A549 (cell line): ENCODE results near the gene MAZ. TPM values are rescaled to one million over a fixed set of nuclear protein-coding genes. Genes with fewer than 3 reads are reported as not detected.
"Not testable (repeated sequence)": the region's sequence is repeated elsewhere in the genome, so short reads cannot be mapped to it uniquely, and the experiment has no call there.

ENCODE experiments used
- ATAC-seq, 2 experiments: fragments of 200-7000 bp in 1 of 2; fragments of >200 bp in 1 of 2; cut with Nextera tagmentation in 1 of 2; cut with Tn5 transposase in 1 of 2; 3 replicates each; pipeline versions ENCODE4 v1.8.0 to v1.9.1; 2018 to 2020; ENCODE audit warnings: mild to moderate bottlenecking in 1 of 2, moderate library complexity in 1 of 2
- CTCF ChIA-PET: fragments of 300-600 bp; sonication (Branson Sonifier 250); formaldehyde crosslinking; extraction: SDS; loops from one replicate; lab custom pipeline; 2021; ENCODE audit warnings: antibody characterized with exemption, inconsistent platforms; lab: Yijun Ruan, JAX
- POLR2A ChIA-PET: fragments of 350-600 bp; formaldehyde crosslinking; extraction: SDS; loops from one replicate; lab custom pipeline; 2021; ENCODE audit warnings: antibody characterized with exemption, inconsistent platforms; lab: Yijun Ruan, JAX
- DNase-seq, 2 experiments: peaks; one replicate each; pipeline versions ENCODE4 v3.0.0 to v3.0.0-alpha.2; 2011 to 2016; ENCODE audit warnings: low read depth in 1 of 2, low spot score in 1 of 2
- FAIRE-seq: peaks from 2 replicates; lab custom pipeline; 2011; peaks lifted over from hg19 to GRCh38; lab: Jason Lieb, UNC
- H3K27ac ChIP-seq, 2 experiments: fragments of >200 bp; sonication (Bioruptor Twin); formaldehyde crosslinking; 3 replicates each; pipeline ENCODE4 v1.5.1; 2016 to 2017
- H3K4me1 ChIP-seq: fragments of >200 bp; sonication (Bioruptor Twin); formaldehyde crosslinking; 3 replicates; pipeline ENCODE4 v1.6.1; 2016
- H3K4me2 ChIP-seq: fragments of >200 bp; sonication (Bioruptor Twin); formaldehyde crosslinking; 3 replicates; pipeline ENCODE4 v1.6.1; 2016
- H3K4me3 ChIP-seq: fragments of >200 bp; sonication (Bioruptor Twin); formaldehyde crosslinking; 3 replicates; pipeline ENCODE4 v1.5.1; 2016
- H3K9me3 ChIP-seq: fragments of >200 bp; sonication (Bioruptor Twin); formaldehyde crosslinking; 3 replicates; pipeline ENCODE4 v1.6.1; 2016
- BHLHE40 ChIP-seq: IDR thresholded peaks from 2 replicates; pipeline ENCODE4 v1.6.1; 2012; ENCODE audit warnings: low read depth, low read length, inconsistent platforms
- FOSB ChIP-seq: fragments of 250-450 bp; sonication (Bioruptor Pico); IDR thresholded peaks from 2 replicates; pipeline ENCODE4 v1.5.0; 2020; ENCODE audit warnings: mild to moderate bottlenecking, moderate library complexity
- FOSL2 ChIP-seq, 2 experiments: fragments of 450-650 bp in 1 of 2; fragments of >200 bp in 1 of 2; sonication (Bioruptor Twin) in 1 of 2; formaldehyde crosslinking; IDR thresholded peaks; 2 replicates each; pipeline versions ENCODE4 v1.5.0 to v1.6.1; 2016 to 2020; ENCODE audit warnings: mild to moderate bottlenecking in 1 of 2, moderate library complexity in 1 of 2
- JUN ChIP-seq, 2 experiments: fragments of >200 bp; sonication (Bioruptor Twin); formaldehyde crosslinking; IDR thresholded peaks; 2 replicates in 1 of 2; 3 replicates in 1 of 2; pipeline ENCODE4 v1.6.1; 2016 to 2017
- JUNB ChIP-seq: fragments of >200 bp; sonication (Bioruptor Twin); formaldehyde crosslinking; IDR thresholded peaks from 2 replicates; pipeline ENCODE4 v1.6.1; 2016
- MAFK ChIP-seq: fragments of 450-650 bp; IDR thresholded peaks from 2 replicates; pipeline ENCODE4 v1.6.1; 2014; ENCODE audit not compliant: partially characterized antibody
- NPAS2 ChIP-seq: fragments of 250-450 bp; sonication (Bioruptor Pico); IDR thresholded peaks from 2 replicates; pipeline ENCODE4 v1.8.0; 2022; ENCODE audit warnings: mild to moderate bottlenecking, moderate library complexity, borderline replicate concordance
- RAD21 ChIP-seq, 2 experiments: fragments of >200 bp in 1 of 2; sonication (Bioruptor Twin) in 1 of 2; formaldehyde crosslinking in 1 of 2; IDR thresholded peaks in 1 of 2; conservative IDR thresholded peaks in 1 of 2; 2 replicates in 1 of 2; 3 replicates in 1 of 2; pipeline ENCODE4 v1.6.1; 2012 to 2018; ENCODE audit warnings: inconsistent platforms in 1 of 2
- SMC3 ChIP-seq: fragments of >200 bp; sonication (Bioruptor Twin); formaldehyde crosslinking; IDR thresholded peaks from 3 replicates; pipeline ENCODE4 v1.6.1; 2018; ENCODE audit warnings: inconsistent platforms
- ZC3H11A ChIP-seq: fragments of 450-650 bp; IDR thresholded peaks from 2 replicates; pipeline ENCODE4 v1.6.1; 2014; ENCODE audit warnings: antibody characterized with exemption, mild to moderate bottlenecking
- ZFP36 ChIP-seq: fragments of 450-650 bp; IDR thresholded peaks from 2 replicates; pipeline ENCODE4 v1.6.1; 2014; ENCODE audit warnings: borderline replicate concordance; ENCODE audit not compliant: partially characterized antibody
- ZSCAN20 ChIP-seq: fragments of 250-450 bp; sonication (Bioruptor Pico); IDR thresholded peaks from 2 replicates; pipeline ENCODE4 v1.8.0; 2022; ENCODE audit warnings: mild to moderate bottlenecking, moderate library complexity
- WGBS: methylation state at CpG from one replicate; pipeline ENCODE4 v1.1.6; 2017; ENCODE audit errors: missing lambda C conversion rate; 5-methylcytosine and 5-hydroxymethylcytosine counted together
- polyA plus RNA-seq, 4 experiments: library from polyadenylated mRNA; depleted of rRNA in 3 of 4; stranded (reverse); fragments of >200 nt; fragmentation: RNase III in 1 of 4; extraction: RNeasy Plus Mini Kit Qiagen cat#74134 plus additional on column Dnase treatment in 1 of 4; gene quantifications; 2 replicates in 3 of 4; 3 replicates in 1 of 4; pipeline ENCODE4 v1.2.3, GENCODE V29; 2011 to 2017
- TF ChIP-seq, protein P1 (sequence below): IDR thresholded peaks from 2 replicates; pipeline ENCODE4 v1.6.1; 2012
- TF ChIP-seq, protein P2 (sequence below): fragments of 150-350 bp; IDR thresholded peaks from 2 replicates; pipeline ENCODE4 v1.6.1; 2014; ENCODE audit warnings: low read depth, mild to moderate bottlenecking, low read length
- TF ChIP-seq, protein P3 (sequence below): IDR thresholded peaks from 2 replicates; pipeline ENCODE4 v1.6.1; 2012; ENCODE audit warnings: low read depth, borderline replicate concordance

Gene MAZ
- polyA plus RNA-seq, 2 of the 4 experiments (the other 2 are of a cell fraction) = 79.6 to 231 TPM

DNA sequence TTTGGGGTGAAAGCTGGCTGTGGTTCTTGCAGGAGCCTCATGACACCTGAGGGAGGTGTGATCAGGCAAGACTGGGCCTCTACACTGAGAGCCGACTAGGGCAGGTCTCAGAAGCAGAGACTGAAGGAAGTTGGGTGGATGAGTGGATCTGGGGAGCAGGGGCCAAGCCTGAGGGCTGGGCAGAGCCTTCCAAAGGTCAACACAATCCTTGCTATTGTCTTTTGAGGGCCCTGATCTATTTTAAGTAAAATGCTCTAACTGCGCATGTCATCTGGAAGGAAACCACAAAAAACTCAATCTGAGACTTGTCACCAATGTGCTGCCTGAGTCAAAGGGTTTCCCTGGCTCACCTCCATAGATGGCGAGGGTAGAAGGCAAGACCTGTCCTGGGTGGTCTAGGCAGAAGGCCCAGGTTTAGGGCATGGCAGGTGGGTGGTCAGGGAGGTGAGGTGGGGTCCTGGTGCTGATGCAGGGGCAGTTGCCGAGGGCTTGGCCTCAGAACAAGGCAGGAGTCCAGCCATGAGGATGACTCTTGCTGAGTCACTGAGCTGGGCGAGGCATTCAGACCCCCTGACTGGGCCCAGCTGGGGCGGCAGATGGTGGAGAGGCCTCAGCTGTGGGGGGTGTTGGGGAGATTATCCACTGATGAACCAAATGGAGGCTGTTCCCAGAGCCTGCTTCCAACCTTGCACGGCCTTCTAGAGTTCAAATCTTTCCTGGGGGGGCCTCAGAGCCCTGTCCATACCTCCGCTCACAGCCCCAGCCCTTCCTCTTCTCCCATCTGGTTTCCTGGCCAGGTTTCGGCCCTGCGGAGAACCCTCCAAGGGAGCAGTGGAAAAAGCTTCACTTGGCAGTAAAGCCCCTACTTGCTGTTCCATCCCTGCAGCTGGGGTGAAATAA lies 19.1 kb downstream of the MAZ start (continued):
- TF ChIP-seq JUNB = peak; percentile 55
- peak in 1 of 2 experiments; percentile 39; a peak in 3 of 5 replicates for TF ChIP-seq JUN (IDR thresholded peaks at IDR 0.05)
- no peak for TF ChIP-seq FOSB
- TF ChIP-seq, protein P1, sequence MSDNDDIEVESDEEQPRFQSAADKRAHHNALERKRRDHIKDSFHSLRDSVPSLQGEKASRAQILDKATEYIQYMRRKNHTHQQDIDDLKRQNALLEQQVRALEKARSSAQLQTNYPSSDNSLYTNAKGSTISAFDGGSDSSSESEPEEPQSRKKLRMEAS = peak; percentile 60

DNA sequence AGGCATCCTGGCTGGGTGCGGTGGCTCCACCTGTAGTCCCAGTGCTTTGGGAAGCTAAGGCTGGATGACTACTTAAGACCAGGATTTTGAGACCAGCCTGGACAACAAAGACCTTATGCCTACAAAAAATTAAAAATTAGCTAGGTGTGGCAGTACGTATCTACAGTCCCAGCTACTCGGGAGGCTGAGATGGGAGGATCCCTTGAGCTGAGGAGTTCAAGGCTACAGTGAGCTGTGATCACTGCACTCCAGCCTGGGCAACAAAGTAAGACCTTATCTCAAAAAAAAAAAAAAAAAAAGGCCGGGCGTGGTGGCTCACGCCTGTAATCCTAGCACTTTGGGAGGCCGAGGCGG lies 20.0 kb downstream of the MAZ start:
- ATAC-seq (no peak), FAIRE-seq (no peak), DNase-seq (no peak)
- WGBS = 86% methylated on average over 8 of the region's 8 CpGs
- H3K4me3 ChIP-seq = no peak overlapping the region
- no peaks in the 10 kb centered on the region for H3K9me3 ChIP-seq
- peak overlapping the region; percentile 87 for H3K4me2 ChIP-seq
- CTCF ChIA-PET = interaction anchor here (0.6 to 24.4 kb wide), 9 partner anchors 10 to 871 kb away, joined by 3 to 568 read pairs (median 4); partner anchors contain the start of genes PAGR1 and TLCD3B
- peaks cover 89% of the 10 kb centered on the region for H3K4me1 ChIP-seq
- POLR2A ChIA-PET = interaction anchor here (0.6 to 0.7 kb wide), 2 partner anchors 20 to 222 kb away, joined by 4 read pairs; partner anchors contain the start of gene MAZ
- TF ChIP-seq FOSL2 (IDR thresholded peaks at IDR 0.05) (no peak), FOSL2 (CRISPR knock-in tag; IDR thresholded peaks at IDR 0.05) (no peak), ZFP36 (no peak), BHLHE40 (no peak)
- TF ChIP-seq, protein P2, sequence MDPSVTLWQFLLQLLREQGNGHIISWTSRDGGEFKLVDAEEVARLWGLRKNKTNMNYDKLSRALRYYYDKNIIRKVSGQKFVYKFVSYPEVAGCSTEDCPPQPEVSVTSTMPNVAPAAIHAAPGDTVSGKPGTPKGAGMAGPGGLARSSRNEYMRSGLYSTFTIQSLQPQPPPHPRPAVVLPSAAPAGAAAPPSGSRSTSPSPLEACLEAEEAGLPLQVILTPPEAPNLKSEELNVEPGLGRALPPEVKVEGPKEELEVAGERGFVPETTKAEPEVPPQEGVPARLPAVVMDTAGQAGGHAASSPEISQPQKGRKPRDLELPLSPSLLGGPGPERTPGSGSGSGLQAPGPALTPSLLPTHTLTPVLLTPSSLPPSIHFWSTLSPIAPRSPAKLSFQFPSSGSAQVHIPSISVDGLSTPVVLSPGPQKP = no peak
- H3K27ac ChIP-seq = peak overlapping the region; percentile 92 to 93

DNA sequence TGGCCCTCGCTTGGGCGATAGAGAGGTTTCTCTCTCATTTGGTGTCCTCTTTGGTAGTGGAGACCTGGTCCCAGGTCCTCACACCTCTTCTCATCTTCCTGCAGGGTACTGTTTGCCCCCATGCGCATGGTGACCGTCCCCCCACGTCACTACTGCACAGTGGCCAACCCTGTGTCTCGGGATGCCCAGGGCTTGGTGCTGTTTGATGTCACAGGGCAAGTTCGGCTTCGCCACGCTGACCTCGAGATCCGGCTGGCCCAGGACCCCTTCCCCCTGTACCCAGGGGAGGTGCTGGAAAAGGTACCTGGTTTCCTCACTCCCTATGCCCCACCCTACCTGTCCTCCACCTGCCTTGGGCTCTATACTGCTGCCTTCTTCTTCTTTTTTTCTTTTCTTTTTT lies 24.4 kb downstream of the MAZ start:
- ChIA-PET POLR2A (no interaction called here), CTCF (interaction anchor here (0.9 kb wide), 1 partner anchor 18 kb away, joined by 4 read pairs; no protein-coding TSS in a partner anchor)
- TF ChIP-seq JUNB (no peak), MAFK (no peak), FOSL2 (IDR thresholded peaks at IDR 0.05) (no peak), FOSL2 (CRISPR knock-in tag; IDR thresholded peaks at IDR 0.05) (no peak)
- WGBS = 95% methylated on average over 11 of the region's 11 CpGs
- no peak for FAIRE-seq
- no peaks in the 10 kb centered on the region for H3K9me3 ChIP-seq
- no peak for ATAC-seq
- DNase-seq = no peak
- H3K27ac ChIP-seq = peak overlapping the region in 1 of 2 experiments; percentile 92; a peak in 1 of 6 replicates
- no peak overlapping the region for H3K4me2 ChIP-seq
- H3K4me3 ChIP-seq = no peak overlapping the region
- peaks cover 59% of the 10 kb centered on the region for H3K4me1 ChIP-seq

DNA sequence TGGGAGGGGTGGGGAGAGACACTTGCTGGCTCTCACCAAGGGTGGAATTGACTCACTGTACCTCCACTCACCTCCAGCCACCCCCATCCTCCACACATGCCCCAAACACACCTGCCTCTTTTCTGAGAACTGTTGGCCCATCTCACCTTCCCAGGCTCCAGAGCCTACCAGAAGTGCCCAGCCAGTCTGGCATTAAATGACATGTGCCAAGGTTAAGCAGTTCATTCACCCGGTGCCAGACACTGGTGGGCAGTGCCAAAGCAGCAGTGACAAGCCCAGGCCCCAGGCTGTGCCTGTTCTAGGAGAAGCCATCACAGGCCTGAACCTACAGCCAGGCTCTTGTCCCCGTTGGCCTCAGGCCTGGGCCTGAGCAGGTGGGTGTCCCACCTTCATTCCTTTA lies 25.2 kb downstream of the MAZ start:
- 93% methylated on average over 1 of the region's 2 CpGs for WGBS
- CTCF ChIA-PET = interaction anchor here (0.9 kb wide), 1 partner anchor 17 kb away, joined by 4 read pairs; no protein-coding TSS in a partner anchor
- Histone ChIP-seq H3K4me3 (no peak overlapping the region), H3K4me2 (no peak overlapping the region), H3K9me3 (no peaks in the 10 kb centered on the region), H3K27ac (no peak overlapping the region), H3K4me1 (peaks cover 54% of the 10 kb centered on the region)
- TF ChIP-seq, protein P1 = no peak
- TF ChIP-seq SMC3 = no peak
- TF ChIP-seq RAD21 (conservative IDR thresholded peaks at IDR 0.05 in 1 of 2, IDR thresholded peaks at IDR 0.05 in 1 of 2) = no peak
- no peak for TF ChIP-seq ZSCAN20
- TF ChIP-seq, protein P3, sequence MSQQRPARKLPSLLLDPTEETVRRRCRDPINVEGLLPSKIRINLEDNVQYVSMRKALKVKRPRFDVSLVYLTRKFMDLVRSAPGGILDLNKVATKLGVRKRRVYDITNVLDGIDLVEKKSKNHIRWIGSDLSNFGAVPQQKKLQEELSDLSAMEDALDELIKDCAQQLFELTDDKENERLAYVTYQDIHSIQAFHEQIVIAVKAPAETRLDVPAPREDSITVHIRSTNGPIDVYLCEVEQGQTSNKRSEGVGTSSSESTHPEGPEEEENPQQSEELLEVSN = no peak
- TF ChIP-seq ZC3H11A = no peak
- no peak for TF ChIP-seq NPAS2 (CRISPR knock-in tag)
- FAIRE-seq (no peak), DNase-seq (no peak), ATAC-seq (no peak)
- POLR2A ChIA-PET = no interaction called here

DNA sequence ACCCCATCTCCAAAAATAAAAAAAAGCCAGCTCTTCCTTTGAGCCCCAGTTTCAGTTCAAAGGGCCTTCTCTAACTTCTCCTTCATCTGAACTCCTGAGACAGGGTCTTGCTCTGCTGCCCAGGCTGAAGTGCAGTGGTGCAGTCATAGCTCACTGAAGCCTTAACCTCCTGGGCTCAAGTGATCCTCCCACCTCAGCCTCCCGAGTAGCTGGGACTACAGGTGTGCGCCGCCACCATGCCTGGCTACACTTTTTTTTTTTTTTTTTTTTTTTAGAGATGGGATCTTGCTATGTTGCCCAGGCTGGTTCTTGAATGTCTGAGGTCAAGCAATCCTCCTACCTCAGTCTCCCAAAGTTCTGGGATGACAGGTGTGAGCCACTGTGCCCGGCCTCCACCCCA lies 26.9 kb downstream of the MAZ start:
- H3K27ac ChIP-seq, H3K9me3 ChIP-seq, FAIRE-seq, H3K4me2 ChIP-seq, H3K4me3 ChIP-seq, DNase-seq, ATAC-seq: not testable (repeated sequence)
- H3K4me1 ChIP-seq = peaks cover 37% of the 10 kb centered on the region
- ChIA-PET POLR2A (interaction anchor here (0.6 kb wide), 1 partner anchor 128 kb away, joined by 3 read pairs; no protein-coding TSS in a partner anchor), CTCF (interaction anchor here (1.2 to 26.2 kb wide), 5 partner anchors 15 to 172 kb away, joined by 3 to 568 read pairs (median 8); partner anchors contain the start of genes CDIPT, KIF22, MAZ and MVP)
- WGBS = 98% methylated on average over 4 of the region's 4 CpGs
